Gastroesophageal sphincter (tissue), 4 donors: ENCODE results near the gene ZNF362. TPM values are rescaled to one million over a fixed set of nuclear protein-coding genes. Genes with fewer than 3 reads are reported as not detected.

Experiments used
- ATAC-seq: fragments of 150-250 bp; one replicate; pipeline ENCODE4 v1.9.1; 2016; ENCODE audit warnings: mild to moderate bottlenecking, moderate library complexity
- H3K27ac ChIP-seq, 4 donors: fragments of 200-600 bp; sonication (generic) in 3 of 4; 1 replicate in 3 of 4; 2 replicates in 1 of 4; pipeline ENCODE4 v1.5.1; 2016 to 2019
- H3K27me3 ChIP-seq: fragments of 200-600 bp; sonication (generic); one replicate; pipeline ENCODE4 v1.5.1; 2019
- H3K36me3 ChIP-seq, 2 donors: fragments of 200-600 bp; sonication (generic); one replicate each; pipeline ENCODE4 v1.5.1; 2019; ENCODE audit warnings: control low read depth in 1 of 2
- H3K4me1 ChIP-seq, 3 donors: fragments of 200-600 bp; sonication (generic); 1 replicate in 2 of 3; 2 replicates in 1 of 3; pipeline ENCODE4 v1.5.1; 2016 to 2019; ENCODE audit warnings: control low read depth in 2 of 3
- H3K4me3 ChIP-seq, 2 donors: fragments of 200-600 bp; sonication (generic); one replicate each; pipeline ENCODE4 v1.5.1; 2019; ENCODE audit warnings: mild to moderate bottlenecking in 1 of 2, moderate library complexity in 1 of 2
- H3K9me3 ChIP-seq, 3 donors: fragments of 200-600 bp; sonication (generic); one replicate each; pipeline ENCODE4 v1.5.1; 2017 to 2019; ENCODE audit warnings: control low read depth in 2 of 3
- EP300 ChIP-seq: sonication (generic); formaldehyde crosslinking; IDR thresholded peaks from one replicate; pipeline ENCODE4 v1.6.1; 2017; ENCODE audit warnings: antibody characterized with exemption, mild to moderate bottlenecking
- POLR2A ChIP-seq, 2 donors: fragments of 450-650 bp; IDR thresholded peaks; one replicate each; pipeline ENCODE4 v1.6.1; 2017; ENCODE audit warnings: antibody characterized with exemption in 2 of 2, mild to moderate bottlenecking in 2 of 2, moderate library complexity in 1 of 2
- POLR2AphosphoS5 ChIP-seq: sonication (generic); formaldehyde crosslinking; IDR thresholded peaks from one replicate; pipeline ENCODE4 v1.6.1; 2017; ENCODE audit warnings: antibody characterized with exemption
- WGBS, 2 donors: methylation state at CpG; one replicate each; pipeline ENCODE4 v1.1.5; 2018; ENCODE audit warnings: low coverage in 1 of 2; 5-methylcytosine and 5-hydroxymethylcytosine counted together
- total RNA-seq, 4 donors: library from RNA; depleted of rRNA; stranded (reverse); fragments of >200 nt; gene quantifications; one replicate each; pipeline ENCODE4 v1.1.0, GENCODE V29; 2016
- TF ChIP-seq, protein P1 (sequence below), 4 experiments: fragments of 200-600 bp in 2 of 4; fragments of 450-650 bp in 2 of 4; sonication (generic) in 1 of 4; IDR thresholded peaks; one replicate each; pipeline ENCODE4 v1.5.1; 2017 to 2019; ENCODE audit warnings: antibody characterized with exemption in 4 of 4, mild to moderate bottlenecking in 2 of 4, moderate library complexity in 2 of 4

Gene ZNF362
- total RNA-seq, 4 donors from 2014 or later: 14.6 to 29.2 (median 24.1) TPM

DNA sequence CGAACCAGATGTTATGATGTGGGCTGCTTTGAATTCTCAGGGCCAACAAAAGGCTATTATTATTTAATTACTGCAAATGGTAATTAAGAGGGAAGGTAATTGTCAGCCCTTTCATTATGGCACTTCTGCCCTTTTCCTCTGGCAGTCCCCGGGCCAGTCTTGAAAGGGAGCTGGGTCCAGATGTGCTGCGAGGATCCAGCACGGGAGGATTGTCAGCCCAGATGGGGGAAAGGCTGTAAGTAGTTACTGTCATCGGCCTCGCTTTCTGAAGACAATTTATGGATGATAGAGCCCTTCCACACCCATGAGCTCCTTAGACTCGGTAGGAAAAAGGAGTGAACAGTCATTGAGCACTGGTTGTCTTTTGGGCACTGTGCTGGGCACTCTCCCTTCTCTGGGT lies 8.7 kb upstream of the ZNF362 start:
- WGBS, 2 donors: 60 to 73% methylated on average over 1 to 4 of the region's 7 CpGs
- H3K4me3 ChIP-seq: no peak overlapping the region
- no peaks in the 10 kb centered on the region for H3K9me3 ChIP-seq
- no peak for TF ChIP-seq POLR2A (IDR thresholded peaks at IDR 0.05)
- TF ChIP-seq EP300: no peak
- no peak for TF ChIP-seq POLR2AphosphoS5
- TF ChIP-seq, protein P1, sequence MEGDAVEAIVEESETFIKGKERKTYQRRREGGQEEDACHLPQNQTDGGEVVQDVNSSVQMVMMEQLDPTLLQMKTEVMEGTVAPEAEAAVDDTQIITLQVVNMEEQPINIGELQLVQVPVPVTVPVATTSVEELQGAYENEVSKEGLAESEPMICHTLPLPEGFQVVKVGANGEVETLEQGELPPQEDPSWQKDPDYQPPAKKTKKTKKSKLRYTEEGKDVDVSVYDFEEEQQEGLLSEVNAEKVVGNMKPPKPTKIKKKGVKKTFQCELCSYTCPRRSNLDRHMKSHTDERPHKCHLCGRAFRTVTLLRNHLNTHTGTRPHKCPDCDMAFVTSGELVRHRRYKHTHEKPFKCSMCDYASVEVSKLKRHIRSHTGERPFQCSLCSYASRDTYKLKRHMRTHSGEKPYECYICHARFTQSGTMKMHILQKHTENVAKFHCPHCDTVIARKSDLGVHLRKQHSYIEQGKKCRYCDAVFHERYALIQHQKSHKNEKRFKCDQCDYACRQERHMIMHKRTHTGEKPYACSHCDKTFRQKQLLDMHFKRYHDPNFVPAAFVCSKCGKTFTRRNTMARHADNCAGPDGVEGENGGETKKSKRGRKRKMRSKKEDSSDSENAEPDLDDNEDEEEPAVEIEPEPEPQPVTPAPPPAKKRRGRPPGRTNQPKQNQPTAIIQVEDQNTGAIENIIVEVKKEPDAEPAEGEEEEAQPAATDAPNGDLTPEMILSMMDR (IDR thresholded peaks at IDR 0.05): no peak
- H3K27me3 ChIP-seq: peaks cover 4% of the 10 kb centered on the region
- no peaks in the 10 kb centered on the region for H3K36me3 ChIP-seq
- no peak for ATAC-seq
- no peaks in the 10 kb centered on the region for H3K4me1 ChIP-seq
- H3K27ac ChIP-seq: no peak overlapping the region

DNA sequence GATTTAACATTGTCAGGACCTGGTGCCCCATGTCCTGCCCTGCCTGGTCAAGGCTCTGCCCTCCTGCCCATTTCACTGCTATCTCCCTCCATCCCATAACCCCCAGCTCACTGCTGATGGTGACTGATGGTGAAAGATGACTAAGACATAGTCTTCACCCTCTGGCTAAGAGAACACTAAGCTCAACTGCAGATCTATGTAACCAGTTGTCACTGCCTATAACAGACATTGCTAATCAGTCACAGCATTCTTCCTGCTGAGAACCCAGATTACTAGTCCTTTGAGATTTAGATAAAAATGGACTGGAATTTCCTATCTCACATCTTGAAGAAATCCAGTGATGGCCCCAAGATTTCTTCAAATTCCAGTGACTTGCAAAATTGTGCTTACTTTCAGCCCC lies 8.0 kb upstream of the ZNF362 start:
- Histone ChIP-seq H3K4me3 (no peak overlapping the region), H3K27me3 (peaks cover 4% of the 10 kb centered on the region), H3K27ac (no peak overlapping the region), H3K9me3 (no peaks in the 10 kb centered on the region), H3K4me1 (no peaks in the 10 kb centered on the region), H3K36me3 (no peaks in the 10 kb centered on the region)
- no peak for TF ChIP-seq POLR2A (IDR thresholded peaks at IDR 0.05)
- no peak for TF ChIP-seq EP300
- TF ChIP-seq, protein P1 (IDR thresholded peaks at IDR 0.05): no peak
- no peak for TF ChIP-seq POLR2AphosphoS5
- no peak for ATAC-seq

DNA sequence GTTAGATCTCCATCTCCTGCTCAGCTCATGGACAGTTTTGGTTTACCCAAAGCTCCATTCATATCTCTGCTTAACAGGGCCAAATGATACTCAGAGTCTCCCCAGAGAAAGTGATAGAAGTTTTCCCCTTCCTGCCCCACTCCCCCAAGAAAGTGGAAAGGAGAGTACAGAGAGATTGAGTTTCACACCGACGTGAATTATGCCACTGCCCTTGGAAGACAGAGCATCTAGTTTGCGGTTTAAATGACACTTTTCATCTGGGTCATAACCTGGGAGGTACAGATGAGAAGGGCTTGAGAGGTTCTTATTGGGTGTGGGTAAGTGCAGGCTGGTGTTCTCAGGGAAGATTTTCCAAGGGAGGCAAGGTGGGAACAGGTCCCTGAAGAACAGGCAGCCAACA lies 6.9 kb upstream of the ZNF362 start:
- no peak for ATAC-seq
- Histone ChIP-seq H3K9me3 (no peaks in the 10 kb centered on the region), H3K4me3 (no peak overlapping the region), H3K4me1 (no peaks in the 10 kb centered on the region), H3K27me3 (peaks cover 4% of the 10 kb centered on the region), H3K27ac (no peak overlapping the region), H3K36me3 (no peaks in the 10 kb centered on the region)
- TF ChIP-seq, protein P1 (IDR thresholded peaks at IDR 0.05): no peak
- TF ChIP-seq POLR2A (IDR thresholded peaks at IDR 0.05) (no peak), POLR2AphosphoS5 (no peak), EP300 (no peak)
- WGBS, 2 donors: 85 to 90% methylated on average over 2 to 3 of the region's 3 CpGs

DNA sequence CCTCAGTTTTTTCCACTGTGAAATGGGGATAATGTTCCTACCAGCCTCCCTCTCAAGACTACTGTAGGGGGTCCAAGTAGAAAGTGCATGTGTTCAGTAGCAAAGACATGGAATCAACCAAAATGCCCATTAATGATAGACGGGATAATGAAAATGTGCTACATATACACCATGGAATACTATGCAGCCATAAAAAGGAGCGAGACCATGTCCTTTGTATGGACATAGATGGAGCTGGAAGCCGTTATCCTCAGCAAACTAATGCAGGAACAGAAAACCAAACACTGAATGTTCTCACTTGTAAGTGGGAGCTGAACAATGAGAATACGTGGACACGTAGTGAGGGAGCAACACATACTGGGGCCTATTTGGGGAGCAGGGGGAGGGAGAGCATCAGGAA lies 6.1 kb upstream of the ZNF362 start:
- Histone ChIP-seq H3K36me3 (no peaks in the 10 kb centered on the region), H3K27ac (no peak overlapping the region), H3K9me3 (no peaks in the 10 kb centered on the region), H3K4me1 (peaks cover 0 to 5% (median 4%) of the 10 kb centered on the region in 3 donors), H3K4me3 (no peak overlapping the region), H3K27me3 (peaks cover 4% of the 10 kb centered on the region)
- ATAC-seq: no peak
- no peak for TF ChIP-seq POLR2AphosphoS5
- TF ChIP-seq POLR2A (IDR thresholded peaks at IDR 0.05): no peak
- no peak for TF ChIP-seq EP300
- TF ChIP-seq, protein P1 (IDR thresholded peaks at IDR 0.05): no peak
- 85 to 93% methylated on average over 3 to 4 of the region's 5 CpGs for WGBS, 2 donors

DNA sequence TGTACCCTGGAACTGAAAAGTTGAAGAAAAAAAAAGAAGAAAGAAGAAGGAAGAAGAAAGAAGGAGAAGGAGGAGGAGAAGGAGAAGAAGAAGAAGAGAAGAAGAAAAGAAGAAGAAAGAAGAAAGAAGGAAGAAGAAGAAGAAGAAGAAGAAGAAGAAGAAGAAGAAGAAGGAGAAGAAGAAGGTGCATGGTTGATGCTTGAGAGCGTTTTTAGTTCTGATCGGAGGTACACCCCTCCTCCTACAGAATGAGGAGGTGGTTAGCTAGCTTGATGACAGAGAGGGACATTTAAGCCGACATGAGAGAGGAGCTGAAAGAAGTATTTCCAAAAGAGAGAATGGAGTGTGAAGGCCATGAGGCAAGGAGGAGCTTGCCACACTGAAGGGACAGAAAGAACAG lies 5.6 kb upstream of the ZNF362 start:
- peaks cover 0 to 10% (median 9%) of the 10 kb centered on the region in 3 donors for H3K4me1 ChIP-seq
- H3K36me3 ChIP-seq: no peaks in the 10 kb centered on the region
- H3K9me3 ChIP-seq: no peaks in the 10 kb centered on the region
- no peak overlapping the region for H3K4me3 ChIP-seq
- ATAC-seq: no peak
- no peak overlapping the region for H3K27ac ChIP-seq
- WGBS, 2 donors: 80 to 88% methylated on average over 1 to 3 of the region's 3 CpGs
- no peak for TF ChIP-seq EP300
- TF ChIP-seq, protein P1 (IDR thresholded peaks at IDR 0.05): no peak
- TF ChIP-seq POLR2AphosphoS5: no peak
- no peak for TF ChIP-seq POLR2A (IDR thresholded peaks at IDR 0.05)
- H3K27me3 ChIP-seq: peaks cover 4% of the 10 kb centered on the region
